Parathyroid adenoma (tissue), 2 donors: ENCODE data around the gene NKG7.

Source experiments
- H2AFZ ChIP-seq: fragments of 300-600 bp; sonication (generic); one replicate; pipeline ENCODE4 v1.7.0; 2017; ENCODE audit warnings: antibody characterized with exemption, mild to moderate bottlenecking
- H3K27ac ChIP-seq: fragments of 300-600 bp; sonication (generic); one replicate; pipeline ENCODE4 v1.7.0; 2017
- H3K27me3 ChIP-seq: fragments of 300-600 bp; sonication (generic); one replicate; pipeline ENCODE4 v1.7.0; 2017; ENCODE audit warnings: low read length; ENCODE audit not compliant: control insufficient read depth, insufficient read depth
- H3K36me3 ChIP-seq: fragments of 300-600 bp; sonication (generic); one replicate; pipeline ENCODE4 v1.7.0; 2017; ENCODE audit warnings: low read length; ENCODE audit not compliant: control insufficient read depth, insufficient read depth
- H3K4me1 ChIP-seq: fragments of 300-600 bp; sonication (generic); one replicate; pipeline ENCODE4 v1.7.0; 2017; ENCODE audit warnings: control low read depth
- H3K4me2 ChIP-seq: fragments of 300-600 bp; sonication (generic); one replicate; pipeline ENCODE4 v1.7.0; 2017; ENCODE audit warnings: low read length
- H3K4me3 ChIP-seq: fragments of 300-600 bp; sonication (generic); one replicate; pipeline ENCODE4 v1.7.0; 2017; ENCODE audit warnings: low read depth, low read length
- H3K79me2 ChIP-seq: fragments of 300-600 bp; sonication (generic); one replicate; pipeline ENCODE4 v1.7.0; 2017; ENCODE audit warnings: control low read depth
- H3K9ac ChIP-seq: fragments of 300-600 bp; sonication (generic); one replicate; pipeline ENCODE4 v1.7.0; 2017; ENCODE audit warnings: mild to moderate bottlenecking
- H3K9me3 ChIP-seq: fragments of 300-600 bp; sonication (generic); one replicate; pipeline ENCODE4 v1.7.0; 2017; ENCODE audit warnings: low read length; ENCODE audit not compliant: control insufficient read depth
- TF ChIP-seq, protein P1 (sequence below): fragments of 300-600 bp; sonication (generic); IDR thresholded peaks from one replicate; pipeline ENCODE4 v1.7.0; 2017; ENCODE audit warnings: antibody characterized with exemption, mild to moderate bottlenecking
- donor health status: primary hyperparathyroidism.

The NKG7 gene

DNA sequence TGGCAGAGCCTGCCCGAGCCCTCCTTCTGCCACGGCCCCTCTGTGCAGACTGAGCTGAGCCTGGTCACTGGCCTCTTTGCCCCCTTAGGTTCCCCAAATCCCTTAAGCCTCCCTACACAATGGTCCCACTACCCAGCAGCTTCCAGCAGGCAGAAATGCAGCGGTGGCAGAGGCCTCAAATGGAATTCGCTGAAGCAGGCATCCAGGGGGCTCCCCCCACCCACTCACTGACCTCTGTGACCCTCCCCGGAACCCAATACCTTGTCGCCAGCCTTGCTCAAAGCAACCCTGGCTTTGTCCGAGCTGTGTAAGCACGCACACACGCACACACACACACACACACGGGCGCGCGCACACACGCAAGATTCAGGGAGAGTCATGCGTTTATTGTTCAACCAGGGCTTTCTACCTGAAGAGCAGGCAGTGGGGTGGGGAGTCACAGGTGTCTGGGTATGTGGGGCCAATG, 15.5 kb upstream of the NKG7 start, which contains the start of gene LIM2:
LIM2 (minus strand) TSS at position 51 of the 466 bp plus-strand sequence. CDS start 531 bp downstream, outside the sequence.
- peaks cover 4% of the 10 kb centered on the region for H3K4me1 ChIP-seq
- no peak within 1 kb of the TSS for H3K4me3 ChIP-seq
- no peak within 1 kb of the TSS for H3K9ac ChIP-seq
- TF ChIP-seq, protein P1, sequence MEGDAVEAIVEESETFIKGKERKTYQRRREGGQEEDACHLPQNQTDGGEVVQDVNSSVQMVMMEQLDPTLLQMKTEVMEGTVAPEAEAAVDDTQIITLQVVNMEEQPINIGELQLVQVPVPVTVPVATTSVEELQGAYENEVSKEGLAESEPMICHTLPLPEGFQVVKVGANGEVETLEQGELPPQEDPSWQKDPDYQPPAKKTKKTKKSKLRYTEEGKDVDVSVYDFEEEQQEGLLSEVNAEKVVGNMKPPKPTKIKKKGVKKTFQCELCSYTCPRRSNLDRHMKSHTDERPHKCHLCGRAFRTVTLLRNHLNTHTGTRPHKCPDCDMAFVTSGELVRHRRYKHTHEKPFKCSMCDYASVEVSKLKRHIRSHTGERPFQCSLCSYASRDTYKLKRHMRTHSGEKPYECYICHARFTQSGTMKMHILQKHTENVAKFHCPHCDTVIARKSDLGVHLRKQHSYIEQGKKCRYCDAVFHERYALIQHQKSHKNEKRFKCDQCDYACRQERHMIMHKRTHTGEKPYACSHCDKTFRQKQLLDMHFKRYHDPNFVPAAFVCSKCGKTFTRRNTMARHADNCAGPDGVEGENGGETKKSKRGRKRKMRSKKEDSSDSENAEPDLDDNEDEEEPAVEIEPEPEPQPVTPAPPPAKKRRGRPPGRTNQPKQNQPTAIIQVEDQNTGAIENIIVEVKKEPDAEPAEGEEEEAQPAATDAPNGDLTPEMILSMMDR = no peak
- H3K9me3 ChIP-seq = no peaks in the 10 kb centered on the region
- H2AFZ ChIP-seq = no peak within 1 kb of the TSS
- no peaks in the 10 kb centered on the region for H3K27me3 ChIP-seq
- no peak within 1 kb of the TSS for H3K4me2 ChIP-seq
- H3K27ac ChIP-seq = no peak within 1 kb of the TSS
- no peaks in the 10 kb centered on the region for H3K36me3 ChIP-seq
- H3K79me2 ChIP-seq = no peaks in the 10 kb centered on the region

DNA sequence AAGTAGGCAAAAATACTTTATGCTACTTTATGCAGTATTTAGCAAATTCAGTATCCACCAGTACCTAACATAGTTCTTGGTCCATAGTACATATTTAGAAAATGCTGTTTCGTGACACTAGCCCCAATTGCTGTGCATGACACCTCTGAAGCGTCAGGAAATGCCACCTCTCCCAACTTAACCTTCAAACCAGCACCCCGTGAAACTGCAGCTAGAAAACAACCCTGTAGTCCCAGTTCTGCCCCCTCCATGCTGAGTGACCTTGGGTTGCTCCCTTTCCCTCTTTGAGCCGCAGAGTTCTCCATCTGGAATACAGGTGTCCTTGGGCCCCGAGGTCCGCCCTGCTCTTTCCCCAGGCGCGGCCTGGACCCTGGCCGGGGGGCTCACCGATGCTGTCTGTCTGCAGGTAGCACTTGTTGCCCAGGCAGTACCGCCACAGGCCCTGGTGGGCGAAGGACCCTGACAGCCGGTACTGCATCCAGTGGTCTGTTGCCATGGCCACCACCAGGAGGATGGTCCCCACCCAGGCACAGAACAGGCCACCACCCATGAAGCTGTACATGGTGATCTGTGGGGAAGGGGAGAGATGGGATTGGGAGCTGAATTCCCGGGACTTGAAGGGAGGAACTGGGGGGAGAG, 14.5 kb upstream of the NKG7 start:
- no peak overlapping the region for H3K4me3 ChIP-seq

DNA sequence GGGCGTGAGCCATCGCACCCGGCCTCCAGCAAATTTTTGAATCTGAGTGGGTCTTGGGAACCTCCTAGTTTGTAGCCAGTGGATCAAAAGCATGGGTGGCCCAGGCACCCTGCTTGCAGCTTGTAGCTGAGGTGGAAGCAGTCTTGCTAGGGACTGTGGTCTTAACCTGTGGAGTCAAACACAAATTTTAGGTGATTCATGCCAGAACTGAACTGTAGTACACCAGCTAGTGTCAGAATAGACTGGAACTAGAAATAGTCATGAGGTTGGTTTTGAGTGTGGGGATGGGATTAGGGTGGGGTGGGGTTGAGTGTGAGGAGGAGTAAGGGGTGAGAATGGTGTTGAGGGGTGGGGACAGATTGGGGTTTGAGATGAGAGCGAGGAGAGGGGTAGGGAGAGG, 9.6 kb upstream of the NKG7 start:
- H3K4me3 ChIP-seq = no peak overlapping the region
- no peak overlapping the region for H3K27ac ChIP-seq
- no peaks in the 10 kb centered on the region for H3K27me3 ChIP-seq
- peaks cover 4% of the 10 kb centered on the region for H3K4me1 ChIP-seq
- TF ChIP-seq, protein P1 = no peak
- H3K9me3 ChIP-seq = no peaks in the 10 kb centered on the region
- H3K4me2 ChIP-seq = no peak overlapping the region
- H2AFZ ChIP-seq = no peak overlapping the region
- no peak overlapping the region for H3K9ac ChIP-seq
- no peaks in the 10 kb centered on the region for H3K36me3 ChIP-seq
- H3K79me2 ChIP-seq = no peaks in the 10 kb centered on the region

More for the DNA sequence above, 14.5 kb upstream of the NKG7 start:
- no peaks in the 10 kb centered on the region for H3K36me3 ChIP-seq
- no peaks in the 10 kb centered on the region for H3K9me3 ChIP-seq
- H2AFZ ChIP-seq = no peak overlapping the region
- H3K27ac ChIP-seq = no peak overlapping the region
- H3K4me1 ChIP-seq = peaks cover 4% of the 10 kb centered on the region
- H3K4me2 ChIP-seq = no peak overlapping the region
- H3K9ac ChIP-seq = no peak overlapping the region
- no peaks in the 10 kb centered on the region for H3K27me3 ChIP-seq
- TF ChIP-seq, protein P1 = no peak
- H3K79me2 ChIP-seq = no peaks in the 10 kb centered on the region

GRCh38 chr19:51380379-51380778, 7.9 kb upstream of the NKG7 start:
- Histone ChIP-seq H3K27me3 (no peaks in the 10 kb centered on the region), H3K4me1 (peaks cover under 1% of the 10 kb centered on the region), H3K79me2 (no peaks in the 10 kb centered on the region), H3K27ac (no peak overlapping the region), H2AFZ (no peak overlapping the region), H3K9me3 (no peaks in the 10 kb centered on the region), H3K4me3 (no peak overlapping the region), H3K36me3 (no peaks in the 10 kb centered on the region), H3K4me2 (no peak overlapping the region), H3K9ac (no peak overlapping the region)
- TF ChIP-seq, protein P1 = no peak

DNA sequence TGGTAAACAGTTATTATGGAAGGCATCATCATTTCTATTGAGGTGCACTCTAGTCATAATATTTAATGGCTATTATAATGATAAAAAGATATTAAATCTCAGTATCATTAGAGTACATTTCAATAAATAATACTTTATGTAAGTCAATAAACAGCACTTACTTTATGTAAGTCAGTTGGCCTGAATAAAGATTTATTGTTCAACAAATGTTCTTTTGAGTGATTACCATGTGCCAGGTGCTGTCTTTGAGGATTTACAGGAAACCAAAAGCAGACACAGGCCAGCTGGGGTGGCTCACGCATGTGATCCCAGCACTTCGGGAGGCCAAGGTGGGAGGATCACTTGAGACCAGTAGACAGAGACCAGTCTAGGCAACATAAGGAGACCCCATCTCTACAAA, 5.0 kb upstream of the NKG7 start:
- H3K79me2 ChIP-seq = no peaks in the 10 kb centered on the region
- H3K4me2 ChIP-seq = no peak overlapping the region
- H3K27ac ChIP-seq = no peak overlapping the region
- no peaks in the 10 kb centered on the region for H3K9me3 ChIP-seq
- no peaks in the 10 kb centered on the region for H3K36me3 ChIP-seq
- H3K27me3 ChIP-seq = no peaks in the 10 kb centered on the region
- H2AFZ ChIP-seq = no peak overlapping the region
- no peaks in the 10 kb centered on the region for H3K4me1 ChIP-seq
- TF ChIP-seq, protein P1 = no peak
- H3K4me3 ChIP-seq = no peak overlapping the region
- H3K9ac ChIP-seq = no peak overlapping the region
